Glomerular visceral epithelial cell (primary cell): ENCODE measurements around the gene ZNF618.
"Not testable (repeated sequence)": the region's sequence is repeated elsewhere in the genome, so short reads cannot be mapped to it uniquely, and the experiment has no call there.

Source experiments
- DNase-seq: peaks from one replicate; pipeline ENCODE4 v3.0.0-alpha.2; 2016; ENCODE audit errors: extremely low spot score

ZNF618 gene

DNA sequence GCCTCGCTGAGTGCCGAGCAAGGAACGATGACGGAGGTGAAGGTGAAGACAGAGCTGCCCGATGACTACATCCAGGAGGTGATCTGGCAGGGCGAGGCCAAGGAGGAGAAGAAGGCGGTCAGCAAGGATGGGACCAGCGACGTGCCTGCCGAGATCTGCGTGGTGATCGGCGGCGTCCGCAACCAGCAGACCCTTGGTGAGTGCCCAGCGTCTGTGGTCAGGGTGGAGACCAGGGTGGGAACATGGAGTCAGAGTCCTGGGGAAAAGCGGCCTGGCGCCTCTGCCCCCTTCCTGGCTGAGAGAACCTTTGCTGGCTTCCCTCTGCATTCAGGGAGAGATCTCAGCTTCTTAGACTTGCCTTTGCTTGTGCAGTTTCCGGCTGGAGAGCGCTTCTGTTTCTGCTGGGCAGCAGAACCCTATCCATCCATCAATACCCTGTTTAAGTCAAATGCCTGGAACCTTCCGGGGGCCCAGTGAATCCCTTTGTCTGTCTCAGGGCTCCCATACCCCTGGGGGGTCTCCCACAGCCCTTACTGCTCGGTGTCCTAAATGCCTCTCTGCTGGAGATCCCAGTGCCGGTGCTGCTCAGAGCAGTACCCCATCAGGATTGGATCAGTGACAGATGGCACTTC is 112.4 kb downstream of the ZNF618 start:
- DNase-seq: no peak

DNA sequence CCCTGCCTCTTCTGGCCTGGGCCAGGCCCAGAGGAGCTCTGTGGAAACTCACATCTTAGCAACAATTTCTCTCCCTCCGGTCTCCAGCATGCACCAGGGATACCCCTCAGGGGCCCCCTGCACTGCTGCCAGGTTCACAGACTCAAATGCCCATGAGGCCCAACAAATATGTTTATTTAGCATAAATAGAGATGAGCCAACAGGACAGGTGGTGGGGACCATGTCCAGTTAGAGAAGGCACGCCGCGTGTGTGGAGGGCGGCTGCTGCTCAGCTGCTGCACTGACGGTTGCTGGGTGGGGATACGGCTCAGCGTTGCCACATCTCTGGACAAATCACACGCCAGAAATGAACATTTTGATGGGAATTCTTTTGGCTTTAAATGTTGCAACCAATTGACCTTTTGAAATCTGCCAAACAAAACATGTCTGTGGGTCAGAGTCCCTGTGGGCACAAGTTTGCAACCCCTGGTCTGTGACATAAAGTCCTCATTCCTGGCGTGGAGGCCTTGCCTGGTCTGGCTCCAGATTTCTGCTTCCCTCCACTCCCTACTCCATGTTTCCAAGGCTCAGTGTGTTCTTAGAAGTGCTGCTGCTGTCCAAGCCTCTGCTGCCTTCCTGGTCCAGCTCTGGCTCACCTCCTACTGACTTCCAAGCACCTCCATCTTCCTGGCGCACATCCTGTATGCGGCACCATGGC is 113.1 kb downstream of the ZNF618 start:
- no peak for DNase-seq

- no peak for DNase-seq
These were observed 113.8 kb downstream of the ZNF618 start for GRCh38 chr9:113989714-113990569.

DNA sequence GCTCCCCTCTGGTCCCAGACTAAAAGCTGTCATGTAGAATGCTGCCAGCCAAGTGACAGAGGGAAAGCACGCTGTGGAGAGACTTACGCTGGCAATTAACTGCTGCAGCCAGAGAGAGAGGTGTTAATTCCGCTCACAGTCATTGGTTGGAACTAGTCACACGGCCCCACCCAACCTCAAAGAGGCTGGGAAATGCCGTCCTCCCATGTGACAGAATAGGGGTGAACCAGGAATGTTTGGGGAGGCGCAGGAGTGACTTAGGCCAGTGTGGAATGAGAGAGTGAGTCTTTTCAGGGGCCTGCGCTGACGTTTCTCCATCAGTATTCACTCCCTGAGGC is 114.4 kb downstream of the ZNF618 start:
- no peak for DNase-seq

DNA sequence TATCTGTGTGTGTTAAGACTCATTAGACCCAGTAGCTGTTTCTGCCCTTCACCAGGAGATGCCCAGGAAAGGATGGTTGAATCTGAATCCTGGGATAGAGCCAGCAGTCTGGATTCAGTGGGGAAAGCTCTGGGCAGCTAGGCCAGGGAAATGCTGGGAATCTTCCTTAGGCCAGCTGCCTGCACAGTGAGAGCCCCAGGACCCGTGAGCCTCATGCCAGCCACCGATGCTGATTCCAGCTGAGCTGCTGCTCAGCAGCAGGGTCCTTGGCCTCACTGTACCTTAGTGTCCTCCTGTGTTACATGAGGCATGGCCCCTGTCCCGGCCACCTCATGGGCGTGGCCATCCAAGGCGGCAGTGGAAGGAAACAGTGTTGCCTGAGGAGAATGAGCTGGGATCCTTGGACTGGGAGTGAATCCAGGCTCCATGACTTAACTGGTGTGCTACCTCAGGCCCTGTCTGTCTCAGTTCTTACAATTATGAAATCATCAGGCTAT is 114.9 kb downstream of the ZNF618 start:
- DNase-seq: no peak

DNA sequence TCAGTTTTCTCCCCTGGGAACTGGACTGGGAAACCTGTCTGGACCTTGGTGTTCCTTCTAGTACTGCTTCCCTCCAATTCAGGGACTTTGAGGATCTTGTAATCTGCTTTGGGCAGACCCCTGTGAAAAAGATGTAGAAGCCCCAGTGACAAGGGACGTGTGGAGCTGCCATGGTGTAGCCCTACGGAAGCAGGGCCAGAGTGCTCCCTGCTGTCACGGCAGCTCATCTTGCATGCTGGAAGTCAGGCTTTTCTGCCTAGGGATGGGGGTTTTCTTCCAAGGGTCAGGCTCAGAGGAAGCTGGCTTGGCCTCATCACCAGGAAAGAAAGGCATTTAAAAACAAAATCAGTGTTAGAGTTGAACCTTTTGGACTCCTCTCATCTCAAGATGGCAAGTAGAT is 115.6 kb downstream of the ZNF618 start:
- DNase-seq: no peak

- no peak for DNase-seq
These were observed 116.3 kb downstream of the ZNF618 start for GRCh38 chr9:113992276-113992951.

DNA sequence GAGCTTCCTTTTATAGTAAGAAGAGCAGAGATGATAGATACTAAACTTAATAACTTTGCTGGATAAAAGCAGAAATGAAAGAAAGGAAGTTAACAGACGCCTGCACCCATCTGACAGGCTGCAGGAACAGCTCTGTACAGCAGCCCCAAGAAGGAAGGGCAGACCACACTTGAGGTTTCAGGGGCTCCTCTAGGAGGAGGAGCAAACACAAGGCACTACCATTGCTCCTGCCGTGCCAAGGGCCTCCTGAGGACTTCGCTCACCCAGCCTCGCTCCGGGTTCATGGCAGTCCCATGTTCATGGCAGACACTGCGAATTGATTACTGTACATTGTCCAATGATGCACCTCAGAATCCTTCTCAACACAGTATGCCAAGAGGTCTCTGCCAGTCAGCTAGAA is 116.9 kb downstream of the ZNF618 start:
- no peak for DNase-seq

DNA sequence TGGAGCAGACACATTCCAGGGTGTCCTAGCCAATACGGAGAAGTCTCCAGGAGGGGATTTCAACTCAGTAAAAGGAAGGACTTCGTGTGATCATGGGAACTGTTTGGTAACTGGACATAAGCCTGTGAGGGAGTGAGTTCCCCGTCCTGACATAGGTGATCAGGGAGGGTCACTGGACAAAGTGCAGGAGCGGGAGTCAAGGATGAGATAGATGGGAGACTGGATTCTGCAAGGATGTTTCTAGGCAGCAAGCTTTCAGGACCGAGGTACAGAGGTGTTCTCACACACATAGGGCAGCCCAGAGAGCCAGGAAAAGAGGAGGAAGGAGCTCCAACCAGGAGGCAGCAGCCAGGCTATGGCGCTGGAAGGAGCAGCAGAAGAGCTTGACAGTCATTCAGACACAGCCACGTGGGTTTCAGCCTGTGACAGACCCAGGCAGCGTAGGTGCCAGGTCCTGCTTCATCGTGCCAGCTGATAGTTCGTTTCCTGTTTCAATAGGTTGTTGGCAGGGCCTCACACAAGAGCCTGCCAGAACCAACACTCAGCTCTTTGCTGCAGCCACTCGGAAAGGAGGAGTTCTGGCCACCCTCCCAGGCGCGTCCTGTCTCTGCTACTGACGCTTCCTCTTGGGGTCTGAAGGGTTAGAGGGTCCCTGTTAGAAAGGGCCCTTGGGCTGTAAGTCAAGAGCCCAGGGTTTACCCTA is 117.9 kb downstream of the ZNF618 start:
- DNase-seq: no peak

- no peak for DNase-seq
These were observed 119.3 kb downstream of the ZNF618 start for GRCh38 chr9:113995401-113995800.

DNA sequence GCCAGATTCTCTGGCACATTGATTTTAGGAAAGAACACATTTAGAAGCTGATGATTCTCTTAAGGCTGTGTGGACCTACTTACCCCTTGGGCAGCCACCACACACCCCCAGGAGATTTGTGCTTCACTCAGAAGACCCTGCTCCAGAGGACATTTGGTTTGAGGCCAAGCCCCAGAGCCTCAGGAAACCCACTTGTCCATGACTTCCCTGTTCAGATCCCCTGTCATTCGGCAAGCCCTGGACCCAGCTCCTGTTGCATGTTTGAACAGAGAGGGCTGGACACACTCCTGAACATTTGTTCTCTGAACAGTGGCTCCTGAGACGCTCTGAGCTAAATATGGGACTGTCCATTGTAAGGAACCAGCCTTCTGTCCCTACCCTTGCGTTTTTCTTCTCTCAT is 119.9 kb downstream of the ZNF618 start:
- DNase-seq: no peak

- no peak for DNase-seq
These were observed 120.5 kb downstream of the ZNF618 start for GRCh38 chr9:113996531-113997001.

- not testable (repeated sequence) for DNase-seq
These were observed 121.0 kb downstream of the ZNF618 start for GRCh38 chr9:113997064-113997463.

GRCh38 chr9:113997610-113998009 is 121.5 kb downstream of the ZNF618 start:
- DNase-seq: no peak

- no peak for DNase-seq
These were observed 122.0 kb downstream of the ZNF618 start for GRCh38 chr9:113998114-113998513.

- peak; percentile 10 for DNase-seq
These were observed 122.6 kb downstream of the ZNF618 start for GRCh38 chr9:113998525-113999255.

DNA sequence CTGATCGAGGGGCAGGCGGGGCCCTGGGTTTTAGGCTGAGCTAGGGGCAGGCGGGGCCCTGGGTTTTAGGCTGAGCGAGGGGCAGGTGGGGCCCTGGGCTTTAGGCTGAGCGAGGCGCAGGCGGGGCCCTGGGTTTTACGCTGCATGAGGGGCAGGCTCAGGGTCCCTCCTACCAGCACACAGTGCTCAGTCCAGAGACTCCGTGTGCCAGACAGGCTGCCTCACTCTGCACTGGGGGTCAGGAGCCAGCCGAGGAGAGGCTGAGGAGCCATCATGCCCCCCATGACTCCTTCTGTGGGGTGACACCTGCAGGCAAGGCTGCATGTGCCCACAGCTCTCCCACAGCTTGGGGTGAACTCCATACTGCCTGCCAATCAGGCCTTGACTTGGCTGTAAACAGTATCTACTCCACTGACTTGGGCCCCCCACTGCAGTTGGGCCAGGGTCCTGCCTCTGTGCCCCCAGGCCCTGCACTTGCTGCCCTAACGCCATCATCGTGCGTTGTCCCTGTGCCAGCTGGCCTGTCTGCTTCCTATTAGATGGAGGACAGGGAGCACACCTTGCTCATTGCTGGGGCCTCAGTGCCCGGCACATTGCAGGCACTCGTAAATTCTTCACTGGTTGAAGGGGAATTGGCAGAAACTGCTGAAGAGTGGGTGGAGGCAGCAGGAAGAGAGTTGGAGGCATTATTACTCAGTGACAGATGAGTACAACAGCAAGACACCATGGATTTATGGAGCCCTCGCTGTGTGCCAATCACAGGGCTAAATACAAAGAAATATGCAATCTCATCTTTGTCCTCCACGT is 123.3 kb downstream of the ZNF618 start:
- no peak for DNase-seq

DNA sequence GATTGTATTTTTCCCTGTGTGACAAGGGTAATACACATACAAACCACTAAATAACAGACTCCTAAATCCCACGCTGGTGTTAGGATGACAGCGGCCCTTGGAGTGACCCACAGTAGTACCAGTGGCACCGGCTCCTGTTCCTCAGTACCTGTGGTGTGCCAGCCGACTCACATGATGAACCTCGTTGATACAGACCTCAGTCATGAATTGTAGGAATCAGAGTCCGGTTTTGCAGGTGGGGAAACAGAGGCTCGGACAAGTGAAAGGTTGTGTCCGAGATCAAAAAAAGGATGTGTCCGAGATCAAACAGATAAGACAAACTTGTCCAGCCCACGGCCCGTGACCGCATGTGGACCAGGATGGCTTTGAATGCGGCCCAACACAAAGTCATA is 124.0 kb downstream of the ZNF618 start:
- no peak for DNase-seq

DNA sequence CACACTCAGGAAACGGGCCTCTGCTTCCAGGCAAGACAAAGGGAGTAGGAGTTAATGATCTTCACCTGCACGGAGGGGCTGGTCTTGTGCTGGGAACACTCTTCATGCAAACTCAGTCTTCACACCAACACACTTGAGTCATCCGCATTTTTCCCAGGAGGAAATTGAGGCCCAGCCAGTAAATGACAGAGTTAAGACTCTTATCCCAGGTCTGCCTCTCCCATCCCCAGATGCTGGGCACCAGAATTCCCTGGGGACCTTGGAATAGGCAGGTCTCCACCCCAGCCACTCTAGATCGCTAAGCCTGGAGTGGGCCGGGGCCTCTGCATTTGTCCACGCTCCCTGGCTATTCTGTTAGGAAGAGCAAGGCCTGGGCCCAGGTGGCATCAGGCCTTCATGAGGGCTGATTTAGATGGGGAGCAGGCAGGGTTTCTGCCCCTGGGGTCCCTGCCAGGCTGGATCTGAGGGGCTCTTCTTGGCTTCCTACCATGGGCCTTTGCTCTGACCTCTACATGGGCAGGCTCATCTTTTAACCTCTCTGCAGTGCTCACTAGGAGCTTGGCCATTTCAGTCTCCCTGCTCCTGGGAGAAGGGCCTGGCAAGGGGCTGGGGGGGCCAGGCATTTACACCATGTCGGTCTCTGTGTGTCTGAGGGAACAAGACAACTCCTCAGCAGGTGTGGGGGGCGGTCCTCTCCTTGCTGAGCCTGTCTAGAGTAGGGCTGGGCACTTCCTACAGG is 124.7 kb downstream of the ZNF618 start:
- no peak for DNase-seq
